Heart right ventricle (tissue), 16 donors: ENCODE results near the gene SLC25A27. TPM values are rescaled to one million over a fixed set of nuclear protein-coding genes. Genes with fewer than 3 reads are reported as not detected.

Source experiments
- ATAC-seq, 8 donors: fragments of 200-7000 bp; cut with Tn5 transposase; one replicate each; pipeline ENCODE4 v1.9.1; 2020; ENCODE audit warnings: mild to moderate bottlenecking in 8 of 8, moderate library complexity in 8 of 8, moderate number of reproducible peaks in 1 of 8
- DNase-seq, 2 donors: peaks; one replicate each; pipeline ENCODE4 v3.0.0-alpha.2; 2020
- H3K27ac ChIP-seq, 10 donors: fragments of 200-600 bp; sonication (generic) in 2 of 10; one replicate each; pipeline versions ENCODE4 v1.5.0 to v1.8.0; 2020 to 2022; ENCODE audit warnings: mild to moderate bottlenecking in 3 of 10
- H3K27me3 ChIP-seq, 7 donors: fragments of 200-600 bp; one replicate each; pipeline ENCODE4 v1.8.0; 2021 to 2022; ENCODE audit warnings: mild to moderate bottlenecking in 2 of 7
- H3K36me3 ChIP-seq, 9 donors: fragments of 200-600 bp; sonication (generic) in 1 of 9; one replicate each; pipeline versions ENCODE4 v1.5.0 to v1.8.0; 2020 to 2022; ENCODE audit warnings: mild to moderate bottlenecking in 2 of 9
- H3K4me1 ChIP-seq, 9 donors: fragments of 200-600 bp; sonication (generic) in 1 of 9; one replicate each; pipeline versions ENCODE4 v1.5.0 to v1.8.0; 2020 to 2022; ENCODE audit warnings: mild to moderate bottlenecking in 4 of 9
- H3K4me3 ChIP-seq, 10 donors: fragments of 200-600 bp; sonication (generic) in 2 of 10; one replicate each; pipeline versions ENCODE4 v1.5.0 to v1.8.0; 2020 to 2022; ENCODE audit warnings: mild to moderate bottlenecking in 7 of 10, moderate library complexity in 2 of 10
- H3K9me3 ChIP-seq, 11 donors: fragments of 200-600 bp in 10 of 11; sonication (generic) in 2 of 11; one replicate each; pipeline versions ENCODE4 v1.5.0 to v1.8.0; 2013 to 2022; ENCODE audit warnings: mild to moderate bottlenecking in 2 of 11, control low read depth in 1 of 11, moderate library complexity in 1 of 11
- WGBS, 2 donors: extraction: QIAGEN DNeasy Blood & Tissue Kit; methylation state at CpG; one replicate each; pipeline ENCODE4 v1.1.7; 2013; ENCODE audit warnings: inconsistent platforms in 1 of 2; 5-methylcytosine and 5-hydroxymethylcytosine counted together
- intact Hi-C, 10 donors: fragments of 100-400 bp; cut with DNase I; formaldehyde crosslinking; loops; one replicate each; pipeline versions ENCODE4 v1.11.1 to v1.14.2; 2022
- polyA plus RNA-seq, 2 donors: library from polyadenylated mRNA; stranded (reverse); fragments of 200-250 nt; gene quantifications; one replicate each; pipeline ENCODE4 v1.2.3, GENCODE V29; 2013
- total RNA-seq, 10 donors: library from RNA; stranded (reverse); fragmentation: NEBNext Ultra II Directional in 3 of 10; extraction: Animal tissue kit (Norgen Biotek cat#: 25700) in 3 of 10; gene quantifications; one replicate each; pipeline versions ENCODE4 v1.2.1 to v1.2.4, GENCODE V29; 2021 to 2023
- TF ChIP-seq, protein P1 (sequence below), 9 donors: fragments of 200-600 bp; sonication (generic) in 2 of 9; IDR thresholded peaks; one replicate each; pipeline versions ENCODE4 v1.5.0 to v1.8.0; 2021 to 2022; ENCODE audit warnings: antibody characterized with exemption in 9 of 9, mild to moderate bottlenecking in 5 of 9, moderate library complexity in 1 of 9
- donor health status: Arrhythmogenic right ventricular cardiomyopathy.
- donor health status: ischemic (EF 13 %, LVEDD 7.1; RV severe dilation, severe dysfunction).
- donor health status: healthy with polysubstance abuse.
- donor health status: DM: no; HTN: yes; CAD: no.
- donor health status: DM: no; HTN: no; CAD: no.
- donor health status: ischemic (EF 25% LVEDD 6.9; RV normal size, moderate dysfunction).
- donor health status: ischemic (EF 25% LVEDD 5.7; RV mildly dilated, moderate dysfunction).
- donor health status: healthy.
- donor health status: DM: yes; HTN: yes; CAD: no.
- donor health status: Ischemic cardiomyopathy.
- donor health status: ischemic (EF 35%, LVEDD 5.7; RV mildly dilated, moderate dysfunction).
- donor health status: nonischemic (EF 11% LVEDD 7.7; RV severe dilation, severe dysfunction).
- donor health status: DM: yes; HTN: yes; CAD: no.
- donor health status: PGD.
- donor health status: ischemic (EF 29% LVEDD 5.4; RV normal size, mild dysfunction).
- donor health status: nonischemic (EF 23%, LVEDD 6.1; RV moderate dilation, normal function).

The SLC25A27 gene
- total and polyA plus RNA-seq, 12 donors: 5.8 to 82.7 (median 13.9) TPM

DNA sequence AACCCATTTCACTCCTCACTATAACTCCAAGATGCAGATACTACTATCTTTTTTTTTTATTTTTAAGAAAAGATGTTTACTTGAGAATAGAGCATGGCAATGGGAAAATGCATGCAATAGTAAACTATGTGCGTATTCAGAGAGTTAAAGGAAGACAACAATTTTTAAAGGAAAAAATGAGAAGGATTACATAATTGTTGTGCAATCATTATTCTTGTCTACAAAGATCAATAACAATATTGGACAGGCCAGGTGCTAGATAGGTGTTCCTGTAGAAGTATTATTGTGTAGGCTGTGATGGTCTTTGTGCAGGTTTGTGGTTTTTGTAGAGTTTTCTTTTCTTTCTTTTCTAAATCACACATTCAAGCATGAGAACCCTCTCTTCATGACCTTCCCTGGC is 20.7 kb upstream of the SLC25A27 start:
- intact Hi-C loops: loop anchor here in 2 of 10 donors (10.0 kb wide), 3 partner anchors 407 to 537 kb away; no protein-coding TSS in a partner anchor

DNA sequence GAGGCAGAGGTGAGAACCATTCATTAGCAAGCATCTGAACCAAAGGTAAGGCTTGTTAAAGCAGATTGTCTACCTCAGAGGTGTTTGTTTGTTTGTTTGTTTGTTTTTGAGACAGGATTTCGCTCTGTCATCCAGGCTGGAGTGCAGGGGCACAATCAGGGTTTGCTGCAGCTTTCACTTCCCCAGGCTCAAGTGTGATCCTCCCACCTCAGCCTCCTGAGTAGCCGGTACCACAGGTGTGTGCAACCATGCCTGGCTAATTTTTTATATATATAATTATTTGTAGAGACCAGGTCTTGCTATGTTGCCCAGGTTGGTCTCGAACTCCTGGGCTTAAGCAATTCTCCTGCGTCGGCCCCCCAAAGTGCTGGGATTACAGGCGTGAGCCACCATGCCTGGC is 17.3 kb upstream of the SLC25A27 start:
- H3K4me3 ChIP-seq: no peak overlapping the region
- 94 to 96% methylated on average over 6 of the region's 6 CpGs for WGBS, 2 donors
- H3K27ac ChIP-seq: no peak overlapping the region
- H3K27me3 ChIP-seq: no peaks in the 10 kb centered on the region
- TF ChIP-seq, protein P1, sequence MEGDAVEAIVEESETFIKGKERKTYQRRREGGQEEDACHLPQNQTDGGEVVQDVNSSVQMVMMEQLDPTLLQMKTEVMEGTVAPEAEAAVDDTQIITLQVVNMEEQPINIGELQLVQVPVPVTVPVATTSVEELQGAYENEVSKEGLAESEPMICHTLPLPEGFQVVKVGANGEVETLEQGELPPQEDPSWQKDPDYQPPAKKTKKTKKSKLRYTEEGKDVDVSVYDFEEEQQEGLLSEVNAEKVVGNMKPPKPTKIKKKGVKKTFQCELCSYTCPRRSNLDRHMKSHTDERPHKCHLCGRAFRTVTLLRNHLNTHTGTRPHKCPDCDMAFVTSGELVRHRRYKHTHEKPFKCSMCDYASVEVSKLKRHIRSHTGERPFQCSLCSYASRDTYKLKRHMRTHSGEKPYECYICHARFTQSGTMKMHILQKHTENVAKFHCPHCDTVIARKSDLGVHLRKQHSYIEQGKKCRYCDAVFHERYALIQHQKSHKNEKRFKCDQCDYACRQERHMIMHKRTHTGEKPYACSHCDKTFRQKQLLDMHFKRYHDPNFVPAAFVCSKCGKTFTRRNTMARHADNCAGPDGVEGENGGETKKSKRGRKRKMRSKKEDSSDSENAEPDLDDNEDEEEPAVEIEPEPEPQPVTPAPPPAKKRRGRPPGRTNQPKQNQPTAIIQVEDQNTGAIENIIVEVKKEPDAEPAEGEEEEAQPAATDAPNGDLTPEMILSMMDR (IDR thresholded peaks at IDR 0.05): no peak
- peaks cover 0 to 6% (median 0%) of the 10 kb centered on the region in 9 donors for H3K4me1 ChIP-seq
- no peak for ATAC-seq
- intact Hi-C loops: loop anchor here in 2 of 10 donors (10.0 kb wide), 3 partner anchors 411 to 541 kb away; no protein-coding TSS in a partner anchor
- H3K9me3 ChIP-seq: no peaks in the 10 kb centered on the region
- H3K36me3 ChIP-seq: peaks cover 0 to 5% (median 0%) of the 10 kb centered on the region in 9 donors
- DNase-seq: no peak

More for the DNA sequence above, 20.7 kb upstream of the SLC25A27 start:
- Histone ChIP-seq H3K27me3 (no peaks in the 10 kb centered on the region), H3K4me3 (no peak overlapping the region), H3K9me3 (no peaks in the 10 kb centered on the region), H3K36me3 (peaks cover 0 to 5% (median 0%) of the 10 kb centered on the region in 9 donors), H3K27ac (no peak overlapping the region), H3K4me1 (peaks cover 0 to 12% (median 0%) of the 10 kb centered on the region in 9 donors)
- ATAC-seq: no peak
- DNase-seq: no peak
- TF ChIP-seq, protein P1 (IDR thresholded peaks at IDR 0.05): no peak
- WGBS, 2 donors: 96 to 100% methylated on average over 1 of the region's 1 CpG

- TF ChIP-seq, protein P1 (IDR thresholded peaks at IDR 0.05): no peak
- intact Hi-C loops: loop anchor here in 2 of 10 donors (10.0 kb wide), 3 partner anchors 412 to 542 kb away; no protein-coding TSS in a partner anchor
- H3K4me1 ChIP-seq: peaks cover 0 to 6% (median 0%) of the 10 kb centered on the region in 9 donors
- WGBS, 2 donors: 86 to 90% methylated on average over 5 of the region's 5 CpGs
- ATAC-seq (peak in 1 of 8 donors; percentile 27), DNase-seq (no peak)
- no peaks in the 10 kb centered on the region for H3K9me3 ChIP-seq
- peaks cover 0 to 5% (median 0%) of the 10 kb centered on the region in 9 donors for H3K36me3 ChIP-seq
- no peaks in the 10 kb centered on the region for H3K27me3 ChIP-seq
- H3K4me3 ChIP-seq: no peak overlapping the region
- H3K27ac ChIP-seq: no peak overlapping the region
Measured at GRCh38 chr6:46637145-46637544, 15.6 kb upstream of the SLC25A27 start.

GRCh38 chr6:46637933-46638332 is 14.8 kb upstream of the SLC25A27 start:
- Histone ChIP-seq H3K36me3 (peaks cover 0 to 5% (median 0%) of the 10 kb centered on the region in 9 donors), H3K27ac (no peak overlapping the region), H3K27me3 (no peaks in the 10 kb centered on the region), H3K4me3 (no peak overlapping the region), H3K4me1 (peaks cover 0 to 6% (median 0%) of the 10 kb centered on the region in 9 donors), H3K9me3 (no peaks in the 10 kb centered on the region)
- WGBS, 2 donors: 89 to 97% methylated on average over 1 of the region's 1 CpG
- DNase-seq: no peak
- no peak for ATAC-seq
- TF ChIP-seq, protein P1 (IDR thresholded peaks at IDR 0.05): no peak
- intact Hi-C loops: loop anchor here in 2 of 10 donors (10.0 kb wide), 3 partner anchors 413 to 543 kb away; no protein-coding TSS in a partner anchor
